NCI-H2107 (cell line): ENCODE data around the gene C4orf50.
A peak's percentile ranks its signal among the peaks of the same experiment; 100 is the strongest.

Experiments used
- DNase-seq: peaks from one replicate; lab custom pipeline; 2025; lab: John Stamatoyannopoulos, UW

Gene C4orf50

GRCh38 chr4:5943561-5943960 lies 74.7 kb downstream of the C4orf50 start:
- DNase-seq: no peak

GRCh38 chr4:5942947-5943346 lies 75.3 kb downstream of the C4orf50 start:
- no peak for DNase-seq

- DNase-seq: no peak
These were observed 76.6 kb downstream of the C4orf50 start for GRCh38 chr4:5941601-5942000.

GRCh38 chr4:5940470-5941203 lies 77.6 kb downstream of the C4orf50 start:
- DNase-seq: no peak

GRCh38 chr4:5933996-5934831 lies 84.0 kb downstream of the C4orf50 start:
- DNase-seq: no peak

GRCh38 chr4:5933116-5933515 lies 85.1 kb downstream of the C4orf50 start:
- peak; percentile 51 for DNase-seq

GRCh38 chr4:5932035-5932568 lies 86.1 kb downstream of the C4orf50 start:
- DNase-seq: peak; percentile 46

GRCh38 chr4:5931526-5931925 lies 86.7 kb downstream of the C4orf50 start:
- no peak for DNase-seq

- no peak for DNase-seq
These were observed 87.4 kb downstream of the C4orf50 start for GRCh38 chr4:5930876-5931275.

GRCh38 chr4:5930456-5930855 lies 87.8 kb downstream of the C4orf50 start:
- DNase-seq: no peak

GRCh38 chr4:5928844-5929420 lies 89.3 kb downstream of the C4orf50 start:
- DNase-seq: no peak

GRCh38 chr4:5928274-5928673 lies 90.0 kb downstream of the C4orf50 start:
- no peak for DNase-seq

GRCh38 chr4:5927747-5928146 lies 90.5 kb downstream of the C4orf50 start:
- DNase-seq: no peak

GRCh38 chr4:5927116-5927515 lies 91.1 kb downstream of the C4orf50 start:
- no peak for DNase-seq

- no peak for DNase-seq
These were observed 91.6 kb downstream of the C4orf50 start for GRCh38 chr4:5926598-5926997.

- DNase-seq: no peak
These were observed 92.6 kb downstream of the C4orf50 start for GRCh38 chr4:5925419-5926200.

GRCh38 chr4:5924461-5925125 lies 93.6 kb downstream of the C4orf50 start:
- no peak for DNase-seq

- DNase-seq: no peak
These were observed 94.9 kb downstream of the C4orf50 start for GRCh38 chr4:5923376-5923775.

- DNase-seq: no peak
These were observed 95.7 kb downstream of the C4orf50 start for GRCh38 chr4:5922556-5922955.

GRCh38 chr4:5921981-5922380 lies 96.2 kb downstream of the C4orf50 start:
- no peak for DNase-seq
